ENCODE measurements around the gene PPP1R14B.
A peak's percentile ranks its signal among the peaks of the same experiment; 100 is the strongest.

The PPP1R14B gene

GRCh38 chr11:64254326-64254725, 7.6 kb upstream of the PPP1R14B start:
- no peak for FAIRE-seq
- DNase-seq (ENCODE audit: insufficient read length, low spot score), result no peak
- no peak for TF ChIP-seq POLR2AphosphoS5 (IDR thresholded peaks at IDR 0.05; ENCODE audit: low read depth, low read length)
- TF ChIP-seq SPI1 (IDR thresholded peaks at IDR 0.05; ENCODE audit: low read depth, low read length), result no peak
- TF ChIP-seq TAF1 (IDR thresholded peaks at IDR 0.05; ENCODE audit: low read depth, low read length), result no peak
- TF ChIP-seq POU2F2 (IDR thresholded peaks at IDR 0.05; ENCODE audit: low read depth, low read length), result no peak
- TF ChIP-seq POLR2A (IDR thresholded peaks at IDR 0.05; ENCODE audit: low read depth, low read length), result no peak
- TF ChIP-seq PAX5 (IDR thresholded peaks at IDR 0.05; ENCODE audit: insufficient read depth, low read length, severe bottlenecking), result no peak

- no peak for FAIRE-seq
- TF ChIP-seq POLR2AphosphoS5 (IDR thresholded peaks at IDR 0.05; ENCODE audit: low read depth, low read length) (no peak), SPI1 (IDR thresholded peaks at IDR 0.05; ENCODE audit: low read depth, low read length) (no peak), POU2F2 (IDR thresholded peaks at IDR 0.05; ENCODE audit: low read depth, low read length) (no peak), POLR2A (IDR thresholded peaks at IDR 0.05; ENCODE audit: low read depth, low read length) (no peak), TAF1 (IDR thresholded peaks at IDR 0.05; ENCODE audit: low read depth, low read length) (no peak), PAX5 (IDR thresholded peaks at IDR 0.05; ENCODE audit: insufficient read depth, low read length, severe bottlenecking) (no peak)
- DNase-seq (ENCODE audit: insufficient read length, low spot score), result no peak
Measured at GRCh38 chr11:64253481-64253880, 6.7 kb upstream of the PPP1R14B start.

- FAIRE-seq (no peak), DNase-seq (ENCODE audit: insufficient read length, low spot score) (no peak)
- TF ChIP-seq POLR2AphosphoS5 (IDR thresholded peaks at IDR 0.05; ENCODE audit: low read depth, low read length) (no peak), PAX5 (IDR thresholded peaks at IDR 0.05; ENCODE audit: insufficient read depth, low read length, severe bottlenecking) (no peak), TAF1 (IDR thresholded peaks at IDR 0.05; ENCODE audit: low read depth, low read length) (no peak)
Measured at GRCh38 chr11:64253043-64253442, 6.3 kb upstream of the PPP1R14B start.

- TF ChIP-seq PAX5 (IDR thresholded peaks at IDR 0.05; ENCODE audit: insufficient read depth, low read length, severe bottlenecking) (no peak), SPI1 (IDR thresholded peaks at IDR 0.05; ENCODE audit: low read depth, low read length) (peak; percentile 24; the same call in 1 of the 2 replicates)
- DNase-seq (ENCODE audit: insufficient read length, low spot score) (no peak), FAIRE-seq (no peak)
Measured at GRCh38 chr11:64252003-64252872, 5.5 kb upstream of the PPP1R14B start.

- TF ChIP-seq SPI1 (IDR thresholded peaks at IDR 0.05; ENCODE audit: low read depth, low read length) (no peak), POLR2AphosphoS5 (IDR thresholded peaks at IDR 0.05; ENCODE audit: low read depth, low read length) (no peak), POLR2A (IDR thresholded peaks at IDR 0.05; ENCODE audit: low read depth, low read length) (no peak), POU2F2 (IDR thresholded peaks at IDR 0.05; ENCODE audit: low read depth, low read length) (no peak), TAF1 (IDR thresholded peaks at IDR 0.05; ENCODE audit: low read depth, low read length) (no peak), PAX5 (IDR thresholded peaks at IDR 0.05; ENCODE audit: insufficient read depth, low read length, severe bottlenecking) (no peak)
- no peak for DNase-seq (ENCODE audit: insufficient read length, low spot score)
- FAIRE-seq, result no peak
Measured at GRCh38 chr11:64251753-64252002, 4.9 kb upstream of the PPP1R14B start.

- TF ChIP-seq TAF1 (IDR thresholded peaks at IDR 0.05; ENCODE audit: low read depth, low read length) (no peak), POU2F2 (IDR thresholded peaks at IDR 0.05; ENCODE audit: low read depth, low read length) (no peak)
- DNase-seq (ENCODE audit: insufficient read length, low spot score) (peak; percentile 92), FAIRE-seq (peak; percentile 41)
Measured at GRCh38 chr11:64251016-64251752, 4.4 kb upstream of the PPP1R14B start, which contains the start of gene PLCB3. Gene PLCB3 (plus strand): TSS chr11:64251530. CDS start chr11:64251650, 120 bp downstream.

- DNase-seq (ENCODE audit: insufficient read length, low spot score), result no peak
- FAIRE-seq, result no peak
- no peak for TF ChIP-seq POU2F2 (IDR thresholded peaks at IDR 0.05; ENCODE audit: low read depth, low read length)
- TF ChIP-seq POLR2AphosphoS5 (IDR thresholded peaks at IDR 0.05; ENCODE audit: low read depth, low read length), result no peak
- TF ChIP-seq SPI1 (IDR thresholded peaks at IDR 0.05; ENCODE audit: low read depth, low read length), result no peak
- TF ChIP-seq PAX5 (IDR thresholded peaks at IDR 0.05; ENCODE audit: insufficient read depth, low read length, severe bottlenecking), result no peak
- TF ChIP-seq TAF1 (IDR thresholded peaks at IDR 0.05; ENCODE audit: low read depth, low read length), result no peak
- TF ChIP-seq POLR2A (IDR thresholded peaks at IDR 0.05; ENCODE audit: low read depth, low read length), result no peak
Measured at GRCh38 chr11:64250415-64251015, 3.8 kb upstream of the PPP1R14B start.

GRCh38 chr11:64249563-64250414, 3.0 kb upstream of the PPP1R14B start:
- TF ChIP-seq PAX5 (IDR thresholded peaks at IDR 0.05; ENCODE audit: insufficient read depth, low read length, severe bottlenecking) (no peak), POU2F2 (IDR thresholded peaks at IDR 0.05; ENCODE audit: low read depth, low read length) (no peak), POLR2AphosphoS5 (IDR thresholded peaks at IDR 0.05; ENCODE audit: low read depth, low read length) (no peak)
- FAIRE-seq (no peak), DNase-seq (ENCODE audit: insufficient read length, low spot score) (no peak)

- TF ChIP-seq TAF1 (IDR thresholded peaks at IDR 0.05; ENCODE audit: low read depth, low read length) (no peak), POLR2A (IDR thresholded peaks at IDR 0.05; ENCODE audit: low read depth, low read length) (no peak), SPI1 (IDR thresholded peaks at IDR 0.05; ENCODE audit: low read depth, low read length) (no peak), POLR2AphosphoS5 (IDR thresholded peaks at IDR 0.05; ENCODE audit: low read depth, low read length) (no peak), POU2F2 (IDR thresholded peaks at IDR 0.05; ENCODE audit: low read depth, low read length) (no peak), PAX5 (IDR thresholded peaks at IDR 0.05; ENCODE audit: insufficient read depth, low read length, severe bottlenecking) (no peak)
- FAIRE-seq (no peak), DNase-seq (ENCODE audit: insufficient read length, low spot score) (no peak)
Measured at GRCh38 chr11:64249038-64249437, 2.3 kb upstream of the PPP1R14B start.
